T-helper 1 cell treated with Interleukin-12 subunit alpha and Interleukin-12 subunit beta and Interleukin-4 antibody, amounts not matched to agents 30 μg/mL and 1 μg/mL, for 36 hours (primary cell): ENCODE measurements around the gene FNDC11.
"Not testable (repeated sequence)": the region's sequence is repeated elsewhere in the genome, so short reads cannot be mapped to it uniquely, and the experiment has no call there.

ENCODE experiments used
- H3K27ac Mint-ChIP-seq: one replicate; pipeline ENCODE4 v1.8.0; 2021; ENCODE audit warnings: mild to moderate bottlenecking, mixed read lengths
- H3K27me3 Mint-ChIP-seq: one replicate; pipeline ENCODE4 v1.8.0; 2021; ENCODE audit warnings: low read depth, mixed read lengths
- H3K36me3 Mint-ChIP-seq: one replicate; pipeline ENCODE4 v1.8.0; 2021; ENCODE audit warnings: low read depth, mixed read lengths
- H3K4me1 Mint-ChIP-seq: one replicate; pipeline ENCODE4 v1.8.0; 2021; ENCODE audit warnings: low read depth, mixed read lengths
- H3K4me3 Mint-ChIP-seq: one replicate; pipeline ENCODE4 v1.8.0; 2021; ENCODE audit warnings: mild to moderate bottlenecking, moderate library complexity, mixed read lengths
- H3K9me3 Mint-ChIP-seq: one replicate; pipeline ENCODE4 v1.8.0; 2021; ENCODE audit warnings: mixed read lengths

FNDC11 gene

GRCh38 chr20:63570281-63571086, 16.5 kb downstream of the FNDC11 start:
- Mint-ChIP-seq H3K27me3 (peaks cover under 1% of the 10 kb centered on the region), H3K27ac (no peak overlapping the region), H3K4me3 (no peak overlapping the region), H3K4me1 (peaks cover 20% of the 10 kb centered on the region), H3K36me3 (peaks cover 18% of the 10 kb centered on the region), H3K9me3 (no peaks in the 10 kb centered on the region)

- H3K9me3 Mint-ChIP-seq, H3K4me3 Mint-ChIP-seq, H3K27me3 Mint-ChIP-seq, H3K27ac Mint-ChIP-seq: not testable (repeated sequence)
- Mint-ChIP-seq H3K4me1 (peaks cover 20% of the 10 kb centered on the region), H3K36me3 (peaks cover 16% of the 10 kb centered on the region)
Observed at GRCh38 chr20:63571087-63571478, 17.1 kb downstream of the FNDC11 start.

GRCh38 chr20:63572071-63572787, 18.3 kb downstream of the FNDC11 start:
- H3K4me1 Mint-ChIP-seq, result peaks cover 21% of the 10 kb centered on the region
- H3K9me3 Mint-ChIP-seq, result no peaks in the 10 kb centered on the region
- no peak overlapping the region for H3K27ac Mint-ChIP-seq
- peaks cover 15% of the 10 kb centered on the region for H3K36me3 Mint-ChIP-seq
- no peak overlapping the region for H3K4me3 Mint-ChIP-seq
- peaks cover 13% of the 10 kb centered on the region for H3K27me3 Mint-ChIP-seq

GRCh38 chr20:63572788-63573646, 19.1 kb downstream of the FNDC11 start:
- peak overlapping the region; percentile 88 for H3K4me3 Mint-ChIP-seq
- H3K27me3 Mint-ChIP-seq, result peaks cover 13% of the 10 kb centered on the region
- peaks cover 14% of the 10 kb centered on the region for H3K4me1 Mint-ChIP-seq
- peaks cover 7% of the 10 kb centered on the region for H3K36me3 Mint-ChIP-seq
- no peaks in the 10 kb centered on the region for H3K9me3 Mint-ChIP-seq
- H3K27ac Mint-ChIP-seq, result peak overlapping the region; percentile 88

- Mint-ChIP-seq H3K27ac (peak overlapping the region; percentile 88), H3K27me3 (peaks cover 13% of the 10 kb centered on the region), H3K36me3 (peaks cover 5% of the 10 kb centered on the region), H3K9me3 (no peaks in the 10 kb centered on the region), H3K4me3 (peak overlapping the region; percentile 88), H3K4me1 (peaks cover 10% of the 10 kb centered on the region)
Observed at GRCh38 chr20:63573647-63574131, 19.7 kb downstream of the FNDC11 start.

GRCh38 chr20:63574156-63574828, 20.3 kb downstream of the FNDC11 start, which contains the start of gene HELZ2:
Gene HELZ2, minus strand, starts transcription at chr20:63574239. Its CDS starts 1,854 bp downstream, at chr20:63572385.
- peaks cover 17% of the 10 kb centered on the region for H3K27me3 Mint-ChIP-seq
- no peaks in the 10 kb centered on the region for H3K9me3 Mint-ChIP-seq
- peak within 1 kb of the TSS; percentile 88 for H3K4me3 Mint-ChIP-seq
- peak within 1 kb of the TSS; percentile 88 for H3K27ac Mint-ChIP-seq
- peaks cover 5% of the 10 kb centered on the region for H3K4me1 Mint-ChIP-seq
- peaks cover 1% of the 10 kb centered on the region for H3K36me3 Mint-ChIP-seq

GRCh38 chr20:63574829-63575743, 21.1 kb downstream of the FNDC11 start:
- Mint-ChIP-seq H3K36me3 (no peaks in the 10 kb centered on the region), H3K4me3 (peak overlapping the region; percentile 53), H3K4me1 (peaks cover 3% of the 10 kb centered on the region), H3K27me3 (peaks cover 25% of the 10 kb centered on the region), H3K27ac (no peak overlapping the region), H3K9me3 (no peaks in the 10 kb centered on the region)

- peak overlapping the region; percentile 50 for H3K27ac Mint-ChIP-seq
- peaks cover 32% of the 10 kb centered on the region for H3K27me3 Mint-ChIP-seq
- peaks cover 7% of the 10 kb centered on the region for H3K4me1 Mint-ChIP-seq
- no peaks in the 10 kb centered on the region for H3K36me3 Mint-ChIP-seq
- no peaks in the 10 kb centered on the region for H3K9me3 Mint-ChIP-seq
- peak overlapping the region; percentile 60 for H3K4me3 Mint-ChIP-seq
Observed at GRCh38 chr20:63576311-63576710, 22.4 kb downstream of the FNDC11 start.

- H3K27me3 Mint-ChIP-seq, result peaks cover 33% of the 10 kb centered on the region
- H3K4me1 Mint-ChIP-seq, result peaks cover 7% of the 10 kb centered on the region
- no peak overlapping the region for H3K4me3 Mint-ChIP-seq
- H3K36me3 Mint-ChIP-seq, result no peaks in the 10 kb centered on the region
- no peaks in the 10 kb centered on the region for H3K9me3 Mint-ChIP-seq
- H3K27ac Mint-ChIP-seq, result no peak overlapping the region
Observed at GRCh38 chr20:63577317-63577894, 23.4 kb downstream of the FNDC11 start.

GRCh38 chr20:63578224-63579016, 24.5 kb downstream of the FNDC11 start:
- no peaks in the 10 kb centered on the region for H3K9me3 Mint-ChIP-seq
- peaks cover 41% of the 10 kb centered on the region for H3K27me3 Mint-ChIP-seq
- peaks cover 7% of the 10 kb centered on the region for H3K4me1 Mint-ChIP-seq
- no peak overlapping the region for H3K4me3 Mint-ChIP-seq
- H3K27ac Mint-ChIP-seq, result no peak overlapping the region
- H3K36me3 Mint-ChIP-seq, result no peaks in the 10 kb centered on the region

GRCh38 chr20:63579017-63579694, 25.2 kb downstream of the FNDC11 start:
- Mint-ChIP-seq H3K9me3 (no peaks in the 10 kb centered on the region), H3K36me3 (no peaks in the 10 kb centered on the region), H3K27ac (no peak overlapping the region), H3K27me3 (peaks cover 46% of the 10 kb centered on the region), H3K4me3 (no peak overlapping the region), H3K4me1 (peaks cover 5% of the 10 kb centered on the region)
